Sigmoid colon (tissue), 7 donors: ENCODE data around the gene ABHD16A. TPM values are rescaled to one million over a fixed set of nuclear protein-coding genes. Genes with fewer than 3 reads are reported as not detected.

Experiments
- DNase-seq: peaks from one replicate; pipeline ENCODE4 v3.0.0-alpha.2; 2019
- H3K27ac ChIP-seq, 4 donors: fragments of 200-600 bp; sonication (generic); one replicate each; pipeline ENCODE4 v1.5.1; 2016 to 2019; ENCODE audit warnings: mild to moderate bottlenecking in 1 of 4
- H3K27me3 ChIP-seq, 3 donors: fragments of 200-600 bp; sonication (generic); one replicate each; pipeline ENCODE4 v1.5.1; 2019; ENCODE audit warnings: mild to moderate bottlenecking in 1 of 3
- H3K36me3 ChIP-seq, 4 donors: fragments of 200-600 bp; sonication (generic); one replicate each; pipeline ENCODE4 v1.5.1; 2016 to 2019
- H3K4me1 ChIP-seq, 4 donors: fragments of 200-600 bp; sonication (generic); one replicate each; pipeline ENCODE4 v1.5.1; 2017 to 2019
- H3K4me3 ChIP-seq, 4 donors: fragments of 200-600 bp; sonication (generic); one replicate each; pipeline ENCODE4 v1.5.1; 2017 to 2019; ENCODE audit warnings: mild to moderate bottlenecking in 2 of 4, moderate library complexity in 1 of 4
- H3K9me3 ChIP-seq, 4 donors: fragments of 200-600 bp in 3 of 4; sonication (generic) in 3 of 4; one replicate each; pipeline versions ENCODE4 v1.5.1 to v1.6.1; 2013 to 2019
- EP300 ChIP-seq, 4 donors: sonication (generic); formaldehyde crosslinking; IDR thresholded peaks; one replicate each; pipeline ENCODE4 v1.6.1; 2017; ENCODE audit warnings: antibody characterized with exemption in 4 of 4
- POLR2A ChIP-seq, 2 donors: fragments of 450-650 bp; IDR thresholded peaks; one replicate each; pipeline ENCODE4 v1.6.1; 2016; ENCODE audit warnings: antibody characterized with exemption in 2 of 2, mild to moderate bottlenecking in 2 of 2, moderate library complexity in 2 of 2
- POLR2AphosphoS5 ChIP-seq, 4 donors: sonication (generic); formaldehyde crosslinking; IDR thresholded peaks; one replicate each; pipeline ENCODE4 v1.6.1; 2017; ENCODE audit warnings: antibody characterized with exemption in 4 of 4
- WGBS, 2 donors: extraction: QIAGEN DNeasy Blood & Tissue Kit; methylation state at CpG; one replicate each; pipeline ENCODE4 v1.1.7; 2013; 5-methylcytosine and 5-hydroxymethylcytosine counted together
- intact Hi-C: fragments of 100-400 bp; cut with DNase I; formaldehyde crosslinking; loops from one replicate; pipeline ENCODE4 v1.15.1; 2023
- polyA plus RNA-seq, 3 donors: library from polyadenylated mRNA; stranded (reverse); fragments of 200-250 nt; gene quantifications; one replicate each; pipeline ENCODE4 v1.2.3, GENCODE V29; 2013
- total RNA-seq, 4 donors: library from RNA; depleted of rRNA; stranded (reverse); fragments of >200 nt; gene quantifications; one replicate each; pipeline ENCODE4 v1.1.0, GENCODE V29; 2016
- TF ChIP-seq, protein P1 (sequence below), 4 experiments: fragments of 450-650 bp in 3 of 4; fragments of 200-600 bp in 1 of 4; IDR thresholded peaks; one replicate each; pipeline ENCODE4 v1.5.1; 2016 to 2019; ENCODE audit warnings: antibody characterized with exemption in 4 of 4, mild to moderate bottlenecking in 3 of 4, moderate library complexity in 2 of 4
- donor health status: healthy with polysubstance abuse.
- donor health status: Bipolar disorder and iron deficiency.
- donor health status: healthy.

Gene ABHD16A
- total and polyA plus RNA-seq, 7 donors: 16.9 to 63.4 (median 40.3) TPM

DNA sequence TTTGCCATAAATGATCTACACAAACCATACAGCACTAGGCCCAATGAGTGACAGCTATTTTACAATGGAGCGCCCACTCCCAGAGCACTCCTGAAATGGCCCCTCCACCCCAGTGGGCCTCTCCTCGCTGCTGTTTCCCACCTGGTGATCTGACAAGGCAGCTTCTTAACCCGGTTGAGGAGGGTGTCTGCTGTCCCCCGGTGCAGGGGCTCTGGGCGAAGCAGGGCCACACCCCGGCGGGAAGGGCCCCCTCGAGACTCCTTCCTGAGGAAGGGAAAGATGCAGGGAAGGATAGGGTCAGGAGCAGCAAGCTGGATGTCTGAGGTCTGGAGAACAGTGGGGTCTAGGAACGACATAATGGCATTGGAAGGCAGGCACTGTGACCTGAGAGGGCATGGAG, 10.2 kb downstream of the ABHD16A start:
- no peak overlapping the region for H3K27ac ChIP-seq
- DNase-seq: no peak
- peaks cover 54 to 99% (median 81%) of the 10 kb centered on the region in 4 donors for H3K36me3 ChIP-seq
- no peak overlapping the region for H3K4me3 ChIP-seq
- intact Hi-C loops: no loop called here
- no peaks in the 10 kb centered on the region for H3K27me3 ChIP-seq
- no peaks in the 10 kb centered on the region for H3K9me3 ChIP-seq
- WGBS, 2 donors: 91 to 93% methylated on average over 9 of the region's 9 CpGs
- no peaks in the 10 kb centered on the region for H3K4me1 ChIP-seq
- TF ChIP-seq POLR2A (IDR thresholded peaks at IDR 0.05) (no peak), POLR2AphosphoS5 (IDR thresholded peaks at IDR 0.05) (no peak), EP300 (IDR thresholded peaks at IDR 0.05) (no peak)
- TF ChIP-seq, protein P1, sequence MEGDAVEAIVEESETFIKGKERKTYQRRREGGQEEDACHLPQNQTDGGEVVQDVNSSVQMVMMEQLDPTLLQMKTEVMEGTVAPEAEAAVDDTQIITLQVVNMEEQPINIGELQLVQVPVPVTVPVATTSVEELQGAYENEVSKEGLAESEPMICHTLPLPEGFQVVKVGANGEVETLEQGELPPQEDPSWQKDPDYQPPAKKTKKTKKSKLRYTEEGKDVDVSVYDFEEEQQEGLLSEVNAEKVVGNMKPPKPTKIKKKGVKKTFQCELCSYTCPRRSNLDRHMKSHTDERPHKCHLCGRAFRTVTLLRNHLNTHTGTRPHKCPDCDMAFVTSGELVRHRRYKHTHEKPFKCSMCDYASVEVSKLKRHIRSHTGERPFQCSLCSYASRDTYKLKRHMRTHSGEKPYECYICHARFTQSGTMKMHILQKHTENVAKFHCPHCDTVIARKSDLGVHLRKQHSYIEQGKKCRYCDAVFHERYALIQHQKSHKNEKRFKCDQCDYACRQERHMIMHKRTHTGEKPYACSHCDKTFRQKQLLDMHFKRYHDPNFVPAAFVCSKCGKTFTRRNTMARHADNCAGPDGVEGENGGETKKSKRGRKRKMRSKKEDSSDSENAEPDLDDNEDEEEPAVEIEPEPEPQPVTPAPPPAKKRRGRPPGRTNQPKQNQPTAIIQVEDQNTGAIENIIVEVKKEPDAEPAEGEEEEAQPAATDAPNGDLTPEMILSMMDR (IDR thresholded peaks at IDR 0.05): no peak

DNA sequence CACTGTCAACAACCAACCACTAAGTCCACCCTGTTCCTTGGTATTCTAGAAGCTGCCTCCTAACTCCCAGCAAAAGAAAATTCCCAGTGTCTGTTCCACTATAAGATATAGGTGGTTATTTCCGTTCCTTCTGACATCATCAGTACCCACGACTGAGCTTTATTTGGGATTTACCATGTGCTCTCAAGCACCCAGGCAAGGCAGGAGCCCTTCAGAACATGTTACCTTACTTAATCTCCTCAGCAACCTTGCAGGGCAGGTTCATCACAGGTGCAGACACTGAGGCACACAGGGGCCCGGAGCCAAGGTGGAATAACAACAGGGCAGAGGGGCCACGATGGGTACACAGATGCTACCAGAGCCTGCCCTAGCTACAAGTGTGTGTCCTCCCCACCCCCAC, 10.8 kb downstream of the ABHD16A start:
- no peak for DNase-seq
- intact Hi-C loops: no loop called here
- Histone ChIP-seq H3K4me1 (no peaks in the 10 kb centered on the region), H3K27me3 (no peaks in the 10 kb centered on the region), H3K4me3 (no peak overlapping the region), H3K27ac (no peak overlapping the region), H3K36me3 (peaks cover 59 to 99% (median 84%) of the 10 kb centered on the region in 4 donors), H3K9me3 (no peaks in the 10 kb centered on the region)
- TF ChIP-seq POLR2AphosphoS5 (IDR thresholded peaks at IDR 0.05) (no peak), POLR2A (IDR thresholded peaks at IDR 0.05) (no peak), EP300 (IDR thresholded peaks at IDR 0.05) (no peak)
- TF ChIP-seq, protein P1 (IDR thresholded peaks at IDR 0.05): no peak
- WGBS, 2 donors: 86 to 88% methylated on average over 4 of the region's 4 CpGs

DNA sequence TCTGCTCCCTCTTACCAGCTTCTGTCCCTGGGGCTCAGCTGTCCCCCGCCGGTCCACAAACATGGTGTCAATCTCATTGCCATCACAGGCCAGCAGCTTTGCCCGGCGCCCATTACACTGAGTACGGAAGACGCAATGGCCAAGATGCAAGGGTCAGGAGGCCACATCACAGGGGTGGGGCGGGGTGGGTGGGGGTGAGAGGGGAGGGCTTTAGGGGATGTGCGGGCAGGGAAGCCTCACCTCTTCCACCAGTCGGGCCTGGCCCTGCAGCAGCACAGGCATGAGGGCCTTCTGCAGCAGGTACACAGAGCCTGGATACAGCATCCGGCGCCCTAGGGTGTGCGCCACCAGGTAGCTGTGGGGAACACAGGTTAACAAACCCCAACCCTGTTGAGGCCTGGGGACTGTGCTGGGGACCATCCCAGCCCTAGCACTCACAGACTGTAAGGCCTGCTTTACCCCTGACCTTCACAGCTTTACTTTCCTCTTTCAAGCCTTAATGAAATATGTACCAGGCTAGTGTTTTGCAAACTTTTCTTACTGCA, 11.5 kb downstream of the ABHD16A start:
- TF ChIP-seq EP300 (IDR thresholded peaks at IDR 0.05): no peak
- TF ChIP-seq POLR2A (IDR thresholded peaks at IDR 0.05): no peak
- TF ChIP-seq, protein P1 (IDR thresholded peaks at IDR 0.05): no peak
- TF ChIP-seq POLR2AphosphoS5 (IDR thresholded peaks at IDR 0.05): no peak
- Histone ChIP-seq H3K36me3 (peaks cover 67 to 99% (median 86%) of the 10 kb centered on the region in 4 donors), H3K9me3 (no peaks in the 10 kb centered on the region), H3K4me1 (no peaks in the 10 kb centered on the region), H3K27ac (no peak overlapping the region), H3K4me3 (no peak overlapping the region), H3K27me3 (no peaks in the 10 kb centered on the region)
- WGBS, 2 donors: 96 to 97% methylated on average over 12 of the region's 12 CpGs
- DNase-seq: no peak
- intact Hi-C loops: no loop called here

DNA sequence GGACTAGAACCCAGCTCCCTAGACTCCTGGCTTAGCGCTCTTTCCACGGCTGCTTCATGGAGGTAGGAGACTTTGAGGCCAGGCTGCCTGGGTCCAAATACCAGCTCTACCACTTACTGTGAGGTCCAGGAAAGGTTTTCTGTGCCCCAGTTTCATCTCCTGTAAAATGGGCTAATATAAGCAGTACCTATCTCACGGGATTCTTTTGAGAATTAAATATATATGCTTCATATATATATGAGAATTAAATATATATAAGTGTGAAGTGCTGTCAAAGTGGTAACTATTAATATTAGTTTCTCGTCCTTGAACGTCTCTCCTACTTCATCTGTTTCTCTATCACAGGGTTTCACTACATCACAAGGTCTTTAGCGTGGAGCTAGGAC, 12.1 kb downstream of the ABHD16A start:
- no peaks in the 10 kb centered on the region for H3K4me1 ChIP-seq
- intact Hi-C loops: no loop called here
- H3K36me3 ChIP-seq: peaks cover 70 to 99% (median 89%) of the 10 kb centered on the region in 4 donors
- H3K27me3 ChIP-seq: no peaks in the 10 kb centered on the region
- no peak for TF ChIP-seq POLR2A (IDR thresholded peaks at IDR 0.05)
- TF ChIP-seq EP300 (IDR thresholded peaks at IDR 0.05): no peak
- TF ChIP-seq, protein P1 (IDR thresholded peaks at IDR 0.05): no peak
- TF ChIP-seq POLR2AphosphoS5 (IDR thresholded peaks at IDR 0.05): no peak
- H3K4me3 ChIP-seq: no peak overlapping the region
- no peaks in the 10 kb centered on the region for H3K9me3 ChIP-seq
- H3K27ac ChIP-seq: no peak overlapping the region
- DNase-seq: no peak
- WGBS, 2 donors: 91 to 94% methylated on average over 6 of the region's 6 CpGs
